Endodermal cell (in vitro differentiated cells): ENCODE measurements around the gene SLC11A1. TPM values are rescaled to one million over a fixed set of nuclear protein-coding genes. Genes with fewer than 3 reads are reported as not detected.

Experiments
- DNase-seq: peaks from one replicate; pipeline ENCODE4 v3.0.0-alpha.2; 2017
- H3K27ac ChIP-seq: 2 replicates; pipeline ENCODE4 v1.5.1; 2013; ENCODE audit warnings: mild to moderate bottlenecking, low read depth, low read length, moderate library complexity
- H3K27me3 ChIP-seq: 2 replicates; pipeline ENCODE4 v1.6.1; 2013; ENCODE audit warnings: mild to moderate bottlenecking, low read length, moderate library complexity; ENCODE audit not compliant: insufficient read depth, control insufficient read depth, poor library complexity, severe bottlenecking
- H3K36me3 ChIP-seq: 2 replicates; pipeline ENCODE4 v1.7.0; 2013; ENCODE audit warnings: mild to moderate bottlenecking, low read length, moderate library complexity; ENCODE audit not compliant: control insufficient read depth, insufficient read depth
- H3K4me1 ChIP-seq: one replicate; pipeline ENCODE4 v1.7.0; 2013; ENCODE audit warnings: low read length; ENCODE audit not compliant: control insufficient read depth, insufficient read depth
- H3K4me3 ChIP-seq: 2 replicates; pipeline ENCODE4 v1.5.1; 2013; ENCODE audit warnings: mild to moderate bottlenecking, low read length, moderate library complexity
- H3K9ac ChIP-seq: 2 replicates; pipeline ENCODE4 v1.6.1; 2013; ENCODE audit warnings: mild to moderate bottlenecking, low read length, moderate library complexity; ENCODE audit not compliant: poor library complexity, severe bottlenecking; ENCODE audit errors: extremely low read depth
- H3K9me3 ChIP-seq: 2 replicates; pipeline ENCODE4 v1.6.1; 2013; ENCODE audit warnings: mild to moderate bottlenecking, low read length, moderate library complexity; ENCODE audit not compliant: control insufficient read depth
- H3K27ac Mint-ChIP-seq: 2 replicates; pipeline ENCODE4 v1.8.0; 2020; ENCODE audit warnings: mixed read lengths
- H3K27me3 Mint-ChIP-seq: 2 replicates; pipeline ENCODE4 v1.8.0; 2021; ENCODE audit warnings: mild to moderate bottlenecking, mixed read lengths; ENCODE audit not compliant: insufficient read depth
- H3K36me3 Mint-ChIP-seq: 2 replicates; pipeline ENCODE4 v1.8.0; 2020; ENCODE audit warnings: low read depth, mixed read lengths
- H3K4me1 Mint-ChIP-seq: 2 replicates; pipeline ENCODE4 v1.8.0; 2020; ENCODE audit warnings: mixed read lengths
- H3K4me3 Mint-ChIP-seq: 2 replicates; pipeline ENCODE4 v1.8.0; 2020; ENCODE audit warnings: mild to moderate bottlenecking, moderate library complexity, mixed read lengths
- H3K9me3 Mint-ChIP-seq: 2 replicates; pipeline ENCODE4 v1.8.0; 2020; ENCODE audit warnings: mild to moderate bottlenecking, mixed read lengths
- CTCF ChIP-seq: fragments of 200-600 bp; sonication (generic); conservative IDR thresholded peaks from 2 replicates; pipeline ENCODE4 v1.5.0; 2021; ENCODE audit warnings: antibody characterized with exemption, mild to moderate bottlenecking
- WGBS, 2 experiments: methylation state at CpG; one replicate each; pipeline versions ENCODE4 v1.1.5 to v1.1.7; 2013; ENCODE audit warnings: missing lambda C conversion rate in 2 of 2, mixed read lengths in 1 of 2; ENCODE audit not compliant: insufficient coverage in 1 of 2, insufficient read length in 1 of 2; 5-methylcytosine and 5-hydroxymethylcytosine counted together
- total RNA-seq, 2 donors: library from RNA; stranded (reverse); fragmentation: NEBNext Ultra II Directional in 1 of 2; extraction: Animal tissue kit (Norgen Biotek cat#: 25700) in 1 of 2; gene quantifications; 2 replicates in 1 of 2; 3 replicates in 1 of 2; pipeline ENCODE4 v1.2.1, GENCODE V29; 2021

SLC11A1 gene
- total RNA-seq, 2 donors from 2014 or later, result 0.09 TPM; not detected in 1

GRCh38 chr2:218432676-218433365, 50.7 kb downstream of the SLC11A1 start:
- TF ChIP-seq CTCF, result no peak
- WGBS, 2 experiments, result 95 to 96% methylated on average over 6 to 8 of the region's 8 CpGs
- no peak for DNase-seq
- no peaks in the 10 kb centered on the region for H3K9me3 Mint-ChIP-seq
- no peak overlapping the region for H3K27ac Mint-ChIP-seq
- no peaks in the 10 kb centered on the region for H3K27me3 Mint-ChIP-seq
- Histone ChIP-seq H3K4me3 (no peak overlapping the region), H3K9me3 (no peaks in the 10 kb centered on the region), H3K27ac (no peak overlapping the region), H3K27me3 (no peaks in the 10 kb centered on the region), H3K4me1 (no peaks in the 10 kb centered on the region), H3K9ac (no peak overlapping the region), H3K36me3 (peaks cover 8% of the 10 kb centered on the region)
- peaks cover 35% of the 10 kb centered on the region for H3K36me3 Mint-ChIP-seq
- H3K4me3 Mint-ChIP-seq, result no peak overlapping the region
- H3K4me1 Mint-ChIP-seq, result no peaks in the 10 kb centered on the region

- H3K36me3 Mint-ChIP-seq, result peaks cover 29% of the 10 kb centered on the region
- no peaks in the 10 kb centered on the region for H3K4me1 Mint-ChIP-seq
- no peaks in the 10 kb centered on the region for H3K4me1 ChIP-seq
- no peaks in the 10 kb centered on the region for H3K27me3 Mint-ChIP-seq
- H3K9me3 Mint-ChIP-seq, result no peaks in the 10 kb centered on the region
- H3K36me3 ChIP-seq, result peaks cover 10% of the 10 kb centered on the region
- H3K9me3 ChIP-seq, result no peaks in the 10 kb centered on the region
- no peak overlapping the region for H3K27ac Mint-ChIP-seq
- no peak overlapping the region for H3K9ac ChIP-seq
- no peak overlapping the region for H3K4me3 Mint-ChIP-seq
- no peak for TF ChIP-seq CTCF
- 91 to 100% methylated on average over 2 to 9 of the region's 9 CpGs for WGBS, 2 experiments
- no peaks in the 10 kb centered on the region for H3K27me3 ChIP-seq
- no peak overlapping the region for H3K4me3 ChIP-seq
- no peak for DNase-seq
- H3K27ac ChIP-seq, result no peak overlapping the region
Measured at GRCh38 chr2:218434456-218434855, 52.4 kb downstream of the SLC11A1 start.

- peak; percentile 38 for DNase-seq
- H3K27me3 Mint-ChIP-seq, result no peaks in the 10 kb centered on the region
- H3K27ac Mint-ChIP-seq, result no peak overlapping the region
- no peak overlapping the region for H3K9ac ChIP-seq
- no peaks in the 10 kb centered on the region for H3K4me1 Mint-ChIP-seq
- H3K36me3 Mint-ChIP-seq, result peaks cover 29% of the 10 kb centered on the region
- H3K9me3 ChIP-seq, result no peaks in the 10 kb centered on the region
- no peak overlapping the region for H3K4me3 ChIP-seq
- WGBS, 2 experiments, result 87 to 93% methylated on average over 4 to 11 of the region's 11 CpGs
- H3K27ac ChIP-seq, result no peak overlapping the region
- no peaks in the 10 kb centered on the region for H3K27me3 ChIP-seq
- H3K36me3 ChIP-seq, result peaks cover 11% of the 10 kb centered on the region
- H3K4me3 Mint-ChIP-seq, result no peak overlapping the region
- no peaks in the 10 kb centered on the region for H3K9me3 Mint-ChIP-seq
- no peaks in the 10 kb centered on the region for H3K4me1 ChIP-seq
- no peak for TF ChIP-seq CTCF
Measured at GRCh38 chr2:218435003-218435982, 53.2 kb downstream of the SLC11A1 start.
